Mesenteric fat pad (tissue), 1 donor: Measurements from ENCODE around the gene RNF41. TPM values are rescaled to one million over a fixed set of nuclear protein-coding genes. Genes with fewer than 3 reads are reported as not detected.
"Not testable (repeated sequence)": the region's sequence is repeated elsewhere in the genome, so short reads cannot be mapped to it uniquely, and the experiment has no call there.

Experiments used
- DNase-seq: peaks from one replicate; pipeline ENCODE4 v3.0.0-alpha.2; 2020; ENCODE audit warnings: low spot score
- total RNA-seq: library from RNA; stranded (reverse); fragmentation: NEBNext Ultra II Directional; extraction: Animal tissue kit (Norgen Biotek cat#: 25700); gene quantifications from one replicate; pipeline ENCODE4 v1.2.1, GENCODE V29; 2021
- donor health status: DM: yes; HTN: yes; CAD: no.

The RNF41 gene
- total RNA-seq, 1 donor from 2014 or later: 93.8 TPM

DNA sequence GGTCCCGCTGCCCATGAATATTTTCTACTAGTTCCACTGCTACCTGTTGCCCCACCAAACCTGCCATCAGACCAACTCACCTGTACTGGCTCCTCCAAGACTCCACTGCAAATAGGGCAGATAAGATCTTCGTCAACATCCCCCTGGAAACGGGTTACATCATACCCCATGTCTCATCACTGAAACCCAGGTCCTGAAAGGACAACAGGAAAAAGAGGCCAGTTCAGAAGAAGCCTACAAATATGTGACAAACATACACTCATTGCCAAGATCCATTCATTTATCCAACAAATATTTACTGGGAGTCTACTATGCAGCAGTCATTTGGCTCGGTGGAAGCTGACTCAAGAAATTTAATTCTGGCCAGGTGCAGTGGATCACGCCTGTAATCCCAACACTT, 7.8 kb downstream of the RNF41 start:
- no peak for DNase-seq

DNA sequence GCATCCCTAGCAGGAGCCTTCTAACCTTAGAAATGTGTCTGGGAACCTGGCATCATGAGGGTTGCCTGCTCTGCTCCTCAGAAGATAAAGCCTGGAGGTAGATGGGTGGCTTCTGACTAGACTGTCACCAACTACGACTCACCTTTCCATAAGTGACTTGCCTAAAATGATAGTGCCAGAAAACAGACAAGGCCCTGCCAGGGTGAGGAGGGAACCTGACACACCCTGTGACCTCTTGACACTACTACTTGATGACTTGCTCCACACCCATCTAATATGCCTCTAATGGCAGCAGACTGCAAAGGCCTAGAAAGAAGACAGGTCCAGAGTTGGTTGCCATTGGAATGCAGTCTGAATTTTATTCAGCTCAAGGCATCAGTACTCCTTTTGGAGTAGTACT, 9.4 kb downstream of the RNF41 start:
- no peak for DNase-seq

DNA sequence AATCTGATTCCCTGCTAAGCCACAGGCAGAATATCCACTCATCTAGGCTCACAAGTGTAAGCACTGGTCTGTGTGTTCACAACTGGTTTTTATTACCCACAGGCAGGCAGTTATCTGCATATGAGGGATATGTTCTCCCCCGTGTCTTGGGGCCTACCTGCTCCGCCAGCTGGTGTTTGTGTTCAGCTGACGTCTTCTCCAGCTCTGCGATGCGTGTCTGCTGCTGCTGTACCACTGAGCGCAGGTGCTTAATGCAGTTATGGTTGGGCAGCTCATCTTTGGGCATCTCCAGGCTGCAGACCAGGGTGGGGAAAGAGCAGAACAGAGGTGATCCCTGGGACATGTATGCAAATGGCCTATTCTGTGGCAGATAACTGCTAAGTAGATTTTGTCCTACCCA, 13.7 kb downstream of the RNF41 start:
- DNase-seq: no peak

DNA sequence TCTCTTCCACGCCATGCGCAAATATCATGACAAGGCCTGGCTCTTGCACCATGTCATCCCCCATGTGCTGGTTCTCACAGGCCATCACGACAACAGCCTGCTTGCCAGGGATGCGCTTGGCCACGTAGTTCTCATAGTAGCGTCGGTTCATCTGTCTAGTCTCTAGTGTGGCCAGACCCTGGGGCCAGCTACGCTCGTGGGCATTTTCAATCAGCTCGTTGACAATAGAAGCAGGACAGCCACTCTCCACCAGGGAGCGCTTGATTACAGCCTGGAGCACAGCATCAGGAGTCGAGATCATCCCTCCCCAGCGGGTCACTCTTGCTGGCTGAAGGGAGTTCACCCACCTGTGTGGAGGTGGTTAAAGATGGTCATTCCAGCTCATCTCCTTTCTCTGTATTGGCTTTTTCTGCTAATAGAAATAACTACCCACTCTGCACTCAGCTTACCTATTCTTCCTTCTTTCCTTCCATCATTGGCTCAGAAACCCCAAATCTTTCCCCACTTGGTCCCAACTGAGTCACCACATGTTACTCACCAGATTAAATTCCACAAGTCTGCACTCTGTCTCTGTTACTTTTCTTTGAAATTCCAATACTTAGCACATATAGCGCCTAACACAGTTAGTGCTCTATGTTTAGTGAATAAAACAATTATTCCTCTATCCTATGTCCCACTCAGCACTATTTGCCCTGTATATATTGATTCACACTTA, 15.1 kb downstream of the RNF41 start:
- DNase-seq: no peak

DNA sequence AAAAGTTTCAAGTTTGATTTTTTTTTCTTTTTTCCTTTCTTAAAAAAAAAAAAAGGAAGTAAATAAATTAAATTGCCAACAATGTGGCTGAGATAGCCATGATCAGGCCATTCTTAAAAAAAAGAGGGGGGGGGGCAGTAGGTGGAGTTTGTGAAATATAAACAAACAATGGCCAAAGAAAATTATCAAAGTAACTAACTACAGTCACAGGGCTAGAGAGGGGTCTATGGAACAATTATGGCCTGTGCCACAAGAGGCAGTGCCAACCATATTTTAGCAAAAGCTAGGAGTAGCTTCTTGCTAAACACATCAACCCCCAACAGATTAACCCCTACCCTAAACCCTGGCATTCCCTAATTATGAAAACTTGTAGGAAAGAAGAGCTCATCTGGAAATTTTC, 16.3 kb downstream of the RNF41 start:
- DNase-seq: no peak

DNA sequence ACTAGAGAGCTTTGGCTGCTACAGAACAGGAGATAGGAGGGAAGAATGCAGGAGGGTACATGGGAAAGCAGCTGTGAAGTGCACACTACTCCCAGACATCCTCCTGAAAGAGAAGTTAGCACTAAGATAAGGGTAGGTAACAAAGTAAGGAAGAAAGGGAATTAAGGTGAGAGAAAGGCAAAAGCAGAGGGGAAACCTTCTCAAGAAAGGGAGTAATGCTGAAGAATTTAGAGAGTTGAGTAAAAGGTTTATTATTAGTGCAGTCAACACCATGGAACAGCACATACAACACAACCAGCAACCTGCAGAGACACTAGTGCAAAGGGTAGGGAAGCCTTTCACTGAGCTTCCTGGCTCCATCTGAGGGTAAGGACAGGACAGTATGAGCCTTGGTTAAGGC, 17.4 kb downstream of the RNF41 start:
- DNase-seq: no peak

DNA sequence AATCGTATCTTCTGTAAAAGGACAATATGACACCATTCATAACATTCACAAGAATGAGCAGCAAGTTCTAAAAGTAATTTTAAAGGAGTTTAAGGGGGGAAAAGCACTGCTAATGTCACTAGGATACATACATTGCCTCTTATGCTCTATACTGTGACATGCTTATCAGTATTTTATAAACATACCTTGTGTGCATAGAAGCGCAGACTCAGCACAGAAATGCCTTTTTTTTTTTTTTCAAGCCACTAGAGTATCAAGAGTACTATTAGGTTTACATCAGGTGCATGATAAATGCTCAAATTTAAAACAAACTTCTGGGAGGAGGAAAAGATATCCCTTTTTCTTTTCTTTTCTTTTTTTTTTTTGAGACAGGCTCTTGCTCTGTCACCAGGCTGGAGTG, 18.9 kb downstream of the RNF41 start:
- no peak for DNase-seq

DNA sequence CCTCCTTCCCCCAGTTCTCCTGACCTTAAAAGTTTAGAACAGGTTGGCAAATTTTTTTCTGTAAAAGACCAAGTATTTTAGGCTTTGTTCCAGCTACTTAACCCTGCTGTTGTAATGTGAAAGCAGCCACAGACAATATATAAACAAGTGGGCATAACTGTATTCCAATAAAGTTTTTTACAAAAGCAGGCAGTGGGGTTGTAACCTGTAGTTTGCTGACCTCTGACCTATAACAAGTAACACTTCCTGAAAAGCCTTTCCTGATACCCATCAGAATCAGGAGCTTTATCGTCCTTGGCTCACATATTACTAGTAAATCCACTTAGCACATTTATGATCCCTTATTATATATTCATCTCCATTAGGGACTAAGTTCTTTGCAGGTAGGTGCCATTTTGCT, 19.4 kb downstream of the RNF41 start:
- no peak for DNase-seq

DNA sequence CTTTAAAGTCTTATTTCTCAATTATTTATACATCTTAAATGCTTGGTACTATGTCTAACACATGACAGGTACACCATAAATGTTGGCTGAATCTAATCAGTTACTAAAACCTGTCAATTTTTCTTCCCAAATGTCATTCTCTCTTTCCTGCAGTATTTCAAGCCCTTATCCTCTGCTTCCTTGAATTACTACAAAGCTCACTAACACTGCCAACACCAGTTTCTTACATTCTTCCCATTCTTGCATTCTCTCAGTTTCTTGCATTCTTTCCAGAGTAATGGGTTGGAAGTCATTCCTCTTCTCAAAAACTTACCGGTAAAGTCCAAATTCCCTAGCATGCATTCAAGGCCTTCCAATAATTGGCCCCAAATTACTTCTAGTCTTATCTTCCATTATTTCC, 22.9 kb downstream of the RNF41 start:
- DNase-seq: no peak

DNA sequence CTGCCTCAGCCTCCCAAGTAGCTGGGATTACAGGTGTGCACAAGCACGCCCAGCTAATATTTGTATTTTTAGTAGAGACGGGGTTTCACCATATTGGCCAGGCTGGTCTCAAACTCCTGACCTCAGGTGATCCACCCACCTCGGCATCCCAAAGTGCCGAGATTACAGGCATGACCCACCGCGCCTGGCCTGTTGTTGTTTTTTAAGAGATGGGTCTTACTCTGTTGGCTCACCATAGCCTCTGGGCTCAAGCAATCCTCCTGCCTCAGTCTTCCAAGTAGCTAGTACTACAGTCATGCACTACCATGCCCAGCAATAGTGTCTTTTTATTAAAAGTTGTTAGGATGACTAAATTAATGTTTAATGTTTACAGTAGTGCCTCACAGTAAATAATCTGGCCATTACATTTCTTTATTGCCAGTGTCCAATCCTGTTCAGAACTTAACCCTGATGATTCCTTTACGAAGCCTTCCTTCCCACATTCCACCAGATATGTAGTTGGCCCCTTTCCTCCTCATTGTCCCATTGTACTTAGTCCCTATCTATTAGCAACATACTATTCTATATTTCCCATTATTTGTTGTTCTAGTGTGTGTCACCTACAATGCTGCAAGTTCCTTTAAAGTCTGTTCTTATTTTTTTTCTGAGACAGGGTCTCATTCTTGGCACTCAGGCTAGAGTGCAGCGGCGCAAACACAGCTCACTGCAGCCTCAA, 23.6 kb downstream of the RNF41 start:
- no peak for DNase-seq

DNA sequence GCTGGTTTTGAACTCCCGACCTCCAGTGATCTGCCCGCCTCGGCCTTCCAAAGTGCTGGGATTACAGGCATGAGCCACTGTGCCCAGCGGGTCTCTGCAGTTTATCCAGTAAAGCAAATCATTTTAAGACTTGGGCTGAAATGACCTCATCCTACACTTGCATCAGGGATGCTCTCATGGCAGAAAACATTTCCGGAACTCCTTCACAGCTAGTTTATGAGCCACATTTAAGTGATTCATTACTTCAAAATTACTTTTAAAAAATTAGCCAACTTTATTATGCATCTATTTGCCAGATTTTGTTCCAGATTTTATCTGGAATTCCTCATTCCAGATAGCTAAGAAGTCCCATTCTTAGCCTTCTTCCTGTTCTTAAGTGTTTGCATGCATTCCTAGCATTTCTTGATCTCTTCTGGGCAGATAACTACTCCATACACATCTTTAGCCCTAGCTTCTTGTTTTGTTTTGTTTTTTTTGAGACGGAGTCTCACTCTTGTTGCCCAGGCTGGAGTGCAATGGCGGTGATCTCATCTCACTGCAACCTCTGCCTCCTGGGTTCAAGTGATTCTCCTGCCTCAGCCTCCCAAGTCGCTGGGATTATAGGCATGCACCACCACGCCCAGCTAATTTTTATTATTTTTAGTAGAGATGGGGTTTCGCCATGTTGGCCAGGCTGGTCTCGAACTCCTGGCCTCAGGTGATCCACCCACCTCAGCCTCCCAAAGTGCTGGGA, 24.7 kb downstream of the RNF41 start:
- not testable (repeated sequence) for DNase-seq

DNA sequence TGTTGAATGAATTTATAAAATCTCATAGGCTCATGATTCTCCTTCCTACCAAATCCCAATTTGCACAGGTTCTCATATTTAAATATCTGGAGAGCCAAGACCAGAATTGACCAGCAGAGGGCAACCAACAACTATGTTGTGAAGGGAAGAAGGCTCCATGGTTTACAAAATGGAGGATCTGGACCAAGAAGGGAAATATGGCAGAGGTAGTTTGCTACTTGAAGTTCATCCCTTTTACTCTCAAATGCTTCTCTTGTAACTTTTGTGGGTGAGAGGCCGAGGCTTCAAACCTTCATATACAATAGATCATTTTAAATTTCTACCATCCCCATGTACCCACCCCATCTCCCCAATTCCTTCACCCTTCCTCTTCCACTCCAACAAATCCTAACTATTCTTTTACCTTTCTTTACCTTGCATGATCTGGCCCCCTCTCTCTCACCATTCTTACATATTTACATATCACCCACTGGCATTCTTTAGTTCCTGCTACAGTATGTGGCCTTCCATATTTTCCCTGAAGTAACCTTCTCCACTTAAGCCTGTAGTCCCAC, 28.6 kb downstream of the RNF41 start:
- no peak for DNase-seq

DNA sequence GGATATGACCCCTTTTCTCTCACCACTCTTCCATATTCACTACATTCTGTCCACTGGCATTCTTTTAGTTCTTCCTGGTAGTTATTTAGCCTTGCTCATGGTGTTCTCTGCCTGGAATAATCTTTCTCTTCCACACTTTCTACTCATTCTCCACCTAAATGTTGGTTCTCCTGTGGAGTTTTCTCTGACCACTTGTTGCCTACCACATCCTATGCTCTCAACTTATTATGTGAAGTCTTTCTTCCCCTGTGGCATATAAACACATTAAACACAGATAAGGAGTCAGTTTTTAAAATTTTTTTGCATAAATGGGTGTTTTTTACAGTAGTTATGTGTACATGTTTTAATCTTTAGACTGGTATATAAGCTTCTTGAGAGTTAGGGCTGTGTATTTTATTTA, 29.1 kb downstream of the RNF41 start:
- DNase-seq: no peak

DNA sequence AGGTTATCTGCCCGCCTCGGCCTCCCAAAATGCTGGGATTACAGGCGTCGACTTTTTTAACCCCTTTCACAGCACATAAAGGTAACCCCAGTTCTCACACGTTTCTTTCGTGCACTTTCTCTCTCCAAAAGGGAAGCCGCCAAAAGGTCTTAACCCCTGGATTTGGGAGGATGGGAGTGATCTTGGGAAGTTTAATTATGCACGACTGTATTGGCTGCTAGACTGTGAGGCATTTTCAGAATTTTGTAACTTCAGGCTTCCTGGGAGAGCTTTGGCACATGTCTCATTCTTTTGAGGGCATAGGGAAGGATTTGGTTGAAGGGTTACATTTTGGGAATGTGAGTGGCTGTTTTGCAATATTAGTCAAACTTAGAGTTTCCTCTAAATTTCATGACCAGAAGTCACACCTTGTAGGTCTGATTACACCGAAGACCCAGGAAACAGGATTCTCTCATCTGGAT, 31.0 kb downstream of the RNF41 start:
- DNase-seq: no peak

DNA sequence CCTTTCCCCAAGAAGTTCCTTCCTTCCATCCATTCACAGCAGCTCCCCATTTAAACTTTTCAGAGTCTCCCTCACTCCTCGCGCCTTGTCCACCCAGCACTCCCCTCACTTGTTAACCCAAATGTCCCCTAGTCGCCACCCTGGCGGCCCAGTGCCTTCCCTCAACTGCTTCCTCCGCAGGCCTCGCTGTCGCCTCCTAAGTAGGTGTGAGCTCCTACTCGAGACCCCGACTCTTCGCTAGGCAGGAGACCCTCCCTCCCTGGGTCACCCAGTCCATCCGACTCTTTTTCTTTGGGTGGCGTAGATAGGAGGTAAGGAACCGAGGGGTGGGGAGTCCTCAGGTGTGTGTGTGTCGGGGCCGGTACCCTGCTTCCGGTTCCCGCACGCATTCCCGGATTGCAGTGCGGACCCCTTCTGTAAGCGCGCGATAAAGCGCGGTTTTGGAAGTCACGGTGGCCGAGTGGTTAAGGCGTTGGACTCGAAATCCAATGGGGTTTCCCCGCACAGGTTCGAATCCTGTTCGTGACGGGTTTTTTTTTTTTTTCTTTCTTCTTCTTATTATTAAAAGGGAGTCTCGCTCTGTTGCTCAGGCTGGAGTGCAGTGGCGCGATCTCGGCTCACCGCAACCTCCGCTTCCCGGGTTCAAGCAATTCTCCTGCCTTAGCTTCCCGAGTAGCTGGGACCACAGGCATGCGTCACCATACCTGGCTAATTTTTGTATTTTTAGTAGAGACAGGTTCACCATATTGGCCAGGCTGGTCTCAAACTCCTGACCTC, 31.6 kb downstream of the RNF41 start:
- peak; percentile 94 for DNase-seq

DNA sequence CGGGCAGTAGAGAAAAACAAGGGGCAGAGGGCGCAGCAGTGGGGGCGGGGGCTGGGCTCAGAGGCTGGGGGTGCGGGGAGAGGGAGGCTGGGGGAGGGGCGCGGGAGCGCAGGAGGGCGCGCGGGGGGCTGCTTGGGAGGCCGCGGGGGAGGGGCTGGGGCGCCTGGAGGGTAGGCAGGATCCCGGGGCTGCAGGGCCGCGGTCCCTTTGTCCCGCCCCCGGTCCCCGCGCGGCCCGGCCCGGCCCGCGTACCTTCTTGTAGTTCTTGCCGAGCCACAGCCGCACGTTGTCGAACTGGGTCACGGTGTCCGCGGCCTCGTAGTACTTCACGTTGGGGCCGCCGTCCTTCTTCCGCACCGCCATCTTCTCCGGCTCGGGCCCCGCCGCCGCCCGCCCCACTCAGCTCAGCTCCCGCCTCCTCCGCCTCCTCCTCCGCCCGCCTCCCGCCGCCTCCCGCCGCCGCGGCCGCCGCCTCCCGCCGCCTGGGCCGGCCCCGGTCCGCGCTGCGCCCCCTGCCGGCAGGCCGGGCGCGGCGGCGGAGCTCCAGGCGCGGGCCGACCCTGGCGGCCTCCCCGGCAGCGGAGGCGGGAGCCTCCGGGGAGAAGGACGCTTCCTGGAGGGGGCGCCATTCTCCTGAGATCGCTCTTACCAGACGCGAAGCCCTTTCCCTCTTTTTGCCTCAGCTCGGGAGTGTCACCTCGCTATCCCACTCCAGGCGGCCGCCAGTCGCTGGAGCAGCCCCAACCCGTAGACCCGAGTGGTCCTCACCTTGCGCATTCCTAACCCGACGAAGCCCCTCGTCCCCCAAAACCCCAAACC, 32.4 kb downstream of the RNF41 start, which contains the start of gene SMARCC2:
TSS of gene SMARCC2 (minus strand) at position 385 of the 819 bp plus-strand sequence. CDS start at position 363, 22 bp downstream.
- DNase-seq: peak; percentile 95

DNA sequence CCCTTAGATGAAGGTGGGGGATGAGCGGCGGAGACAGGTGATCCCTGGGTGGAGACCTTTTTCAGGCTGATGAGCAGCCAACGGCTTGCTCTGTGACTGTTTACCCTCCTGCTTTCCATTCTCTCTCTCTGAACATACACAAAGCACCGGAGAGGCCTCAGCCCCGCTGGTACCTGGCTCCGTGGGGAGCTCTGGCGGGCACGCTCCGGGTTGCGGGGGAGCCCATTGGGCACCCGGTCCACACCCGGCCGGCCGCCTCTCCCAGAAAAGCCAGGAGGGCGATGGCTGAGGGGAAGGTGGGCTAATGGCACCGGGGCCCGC, 33.0 kb downstream of the RNF41 start:
- DNase-seq: no peak

DNA sequence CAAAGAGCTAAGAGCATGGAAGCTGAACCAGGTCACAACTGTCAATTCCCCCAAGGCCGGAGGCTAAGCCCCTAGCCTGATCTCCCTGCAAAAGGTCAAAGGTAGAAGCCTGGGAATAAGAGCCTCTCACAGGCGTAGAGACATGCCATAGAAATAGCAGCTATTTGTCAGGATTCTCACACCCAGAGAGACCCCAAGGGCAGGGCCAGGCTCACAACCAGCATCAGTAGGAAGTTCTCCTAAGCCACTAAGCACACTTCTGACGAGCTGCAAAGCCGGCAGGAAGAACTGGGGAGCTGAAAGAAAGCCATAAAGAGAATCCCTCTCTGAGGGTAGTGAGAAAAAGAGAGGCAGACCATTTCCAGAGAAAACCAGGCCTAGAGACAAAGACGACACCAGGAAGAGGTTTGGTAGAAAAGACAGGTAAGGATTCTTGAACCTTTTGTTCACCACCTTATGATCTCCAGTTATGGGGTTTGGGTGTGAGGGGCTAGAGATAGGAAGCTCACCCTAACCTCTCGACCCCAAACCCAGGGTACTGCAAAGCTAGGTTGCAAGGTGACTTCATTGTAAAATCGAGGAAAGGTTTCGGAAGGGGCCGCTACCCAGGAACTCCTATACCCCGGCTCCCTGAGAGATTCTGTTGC, 33.5 kb downstream of the RNF41 start:
- DNase-seq: no peak

DNA sequence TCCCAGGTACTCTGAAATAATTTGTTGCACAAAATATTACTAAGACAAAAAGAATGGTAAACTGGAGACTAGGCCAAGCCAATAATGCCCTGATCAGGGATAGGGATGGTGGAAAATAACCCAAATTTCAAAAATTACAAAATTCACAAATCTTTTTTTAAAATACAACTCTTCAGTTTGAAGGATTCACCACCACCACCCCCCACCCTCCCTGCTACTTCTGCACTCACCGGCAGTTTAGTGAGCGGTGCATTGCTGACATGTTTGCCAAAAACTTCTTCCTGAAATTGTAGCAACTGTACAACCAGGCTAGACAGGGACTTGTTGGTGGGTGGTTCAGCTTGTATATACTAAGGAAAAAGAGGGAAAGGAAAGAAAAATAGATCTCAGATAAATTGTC, 34.8 kb downstream of the RNF41 start:
- DNase-seq: no peak

DNA sequence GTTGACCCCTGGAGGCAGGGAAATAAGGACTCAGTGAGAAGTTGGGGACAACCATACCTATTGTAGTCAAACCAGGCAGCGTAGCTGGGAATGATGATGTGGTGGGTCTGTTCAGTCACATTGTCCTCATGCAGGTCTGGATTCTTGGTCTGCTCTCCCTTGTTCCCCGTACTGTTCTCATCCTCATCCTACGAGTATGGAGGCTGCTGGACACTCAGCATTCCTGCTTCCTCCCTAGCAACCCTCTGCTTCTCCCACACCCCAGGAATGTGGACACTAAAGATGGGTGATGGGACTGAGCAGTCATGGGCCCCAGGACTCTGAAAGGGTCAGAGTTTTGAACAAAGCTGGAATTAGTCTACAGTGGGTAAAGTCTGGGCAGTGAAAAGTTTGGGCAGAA, 43.4 kb downstream of the RNF41 start:
- no peak for DNase-seq
